Loucy (cell line): Measurements from ENCODE around the gene EXOSC7.

Source experiments
- CTCF ChIP-seq: fragments of 200-600 bp; sonication (generic); conservative IDR thresholded peaks from 2 replicates; pipeline ENCODE4 v1.5.1; 2014; ENCODE audit warnings: mild to moderate bottlenecking, antibody characterized with exemption, low read length
- EZH2phosphoT487 ChIP-seq: fragments of 200-600 bp; IDR thresholded peaks from 2 replicates; pipeline ENCODE4 v1.6.1; 2018; ENCODE audit warnings: antibody characterized with exemption, mild to moderate bottlenecking, moderate library complexity, borderline replicate concordance

GRCh38 chr3:44987332-44987731, 11.3 kb downstream of the EXOSC7 start:
- TF ChIP-seq CTCF (no peak), EZH2phosphoT487 (no peak)
